HG03354 (cell line): Measurements from ENCODE around the gene NCSTN.

ENCODE experiments used
- ATAC-seq: cut with Tn5 transposase; IDR thresholded peaks from one replicate; pipeline ENCODE4 v1.9.1; 2021; ENCODE audit warnings: mild to moderate bottlenecking; ENCODE audit not compliant: unreplicated experiment, poor library complexity, severe bottlenecking

The NCSTN gene

DNA sequence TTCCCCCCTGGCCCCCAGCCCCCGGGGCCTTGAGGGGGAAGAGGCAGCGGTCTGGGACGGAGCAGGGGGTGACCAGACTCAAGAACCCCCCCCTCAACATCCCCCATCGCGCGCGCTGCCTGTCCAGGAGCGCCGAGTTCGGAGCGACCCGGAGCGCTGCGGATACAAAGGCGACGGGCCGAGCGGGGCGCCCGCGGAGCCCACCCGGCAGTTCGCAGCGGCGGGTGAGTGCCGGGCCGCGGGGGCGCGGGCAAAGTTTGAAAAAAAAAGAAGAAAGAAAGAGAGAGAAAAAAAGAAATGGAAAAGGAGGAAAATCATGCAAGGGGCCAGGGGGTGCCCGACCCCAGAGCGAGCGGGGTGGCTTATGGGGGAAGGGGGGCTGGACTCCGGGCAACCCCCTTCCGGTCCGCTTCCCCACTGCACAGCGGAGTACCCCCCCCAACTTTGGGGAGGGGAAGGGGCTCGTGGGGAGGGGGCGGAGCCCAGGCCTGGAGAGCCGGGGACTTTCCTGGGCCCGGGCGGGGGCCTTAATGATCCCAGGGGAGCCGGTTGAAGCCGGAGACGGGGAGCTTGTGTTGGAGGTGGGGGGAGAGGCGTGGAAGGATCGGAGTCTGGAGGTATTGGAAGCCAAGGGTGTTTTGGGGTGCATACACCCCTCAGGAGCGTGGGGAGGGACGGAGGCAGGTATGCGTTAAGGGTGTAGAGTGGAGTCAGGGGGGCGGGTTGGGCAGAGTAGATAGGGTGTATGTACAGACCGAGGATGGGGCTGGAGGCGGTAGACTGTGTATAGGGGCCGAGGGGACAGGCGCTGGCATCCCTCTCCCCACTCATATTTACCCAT, 57.7 kb downstream of the NCSTN start:
- no peak for ATAC-seq

- ATAC-seq = no peak
These were observed 58.3 kb downstream of the NCSTN start for GRCh38 chr1:160401487-160401805.

DNA sequence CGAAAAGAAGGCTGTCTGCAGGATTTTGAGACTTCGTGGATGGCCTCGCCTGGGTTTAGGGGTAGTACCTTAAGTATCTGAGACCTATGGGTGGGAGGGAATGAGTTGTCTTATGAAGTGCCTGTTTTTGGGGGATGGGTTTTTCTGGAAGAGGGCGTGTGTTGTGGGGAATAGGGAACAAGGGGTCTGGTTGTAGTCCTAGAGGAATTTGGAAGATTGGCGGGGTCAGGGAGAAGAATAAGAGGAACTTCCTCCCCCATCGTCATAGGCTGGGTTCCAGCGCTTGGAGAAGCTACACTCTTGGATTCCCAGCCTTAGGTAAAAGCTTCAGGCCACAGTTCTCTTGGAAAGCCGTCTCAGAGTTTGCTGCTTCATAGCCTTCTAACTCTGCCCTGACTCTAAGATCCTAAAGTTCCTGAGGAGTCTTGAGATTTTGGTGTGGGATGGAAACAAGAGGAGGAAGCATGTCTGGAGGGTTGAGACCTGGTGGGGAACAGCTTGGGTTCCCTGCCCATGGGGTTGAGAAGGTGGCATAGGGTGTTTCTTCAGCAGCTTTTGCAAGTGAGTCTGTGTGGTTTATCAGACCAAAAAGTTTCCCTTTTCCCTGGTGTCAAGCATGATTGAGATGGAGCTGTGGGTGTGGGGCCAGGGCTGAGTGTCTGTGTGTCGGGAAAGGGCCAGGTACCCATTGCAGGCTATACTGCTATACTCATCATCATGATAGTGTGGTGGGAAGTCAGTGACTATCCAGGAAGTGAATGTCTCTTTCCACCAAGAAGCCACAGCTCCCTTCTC, 59.0 kb downstream of the NCSTN start:
- no peak for ATAC-seq

- ATAC-seq = no peak
These were observed 60.1 kb downstream of the NCSTN start for GRCh38 chr1:160403244-160403643.

- no peak for ATAC-seq
These were observed 60.9 kb downstream of the NCSTN start for GRCh38 chr1:160404094-160404493.

- no peak for ATAC-seq
These were observed 62.2 kb downstream of the NCSTN start for GRCh38 chr1:160405331-160405877.

GRCh38 chr1:160406131-160406968, 63.2 kb downstream of the NCSTN start:
- no peak for ATAC-seq

DNA sequence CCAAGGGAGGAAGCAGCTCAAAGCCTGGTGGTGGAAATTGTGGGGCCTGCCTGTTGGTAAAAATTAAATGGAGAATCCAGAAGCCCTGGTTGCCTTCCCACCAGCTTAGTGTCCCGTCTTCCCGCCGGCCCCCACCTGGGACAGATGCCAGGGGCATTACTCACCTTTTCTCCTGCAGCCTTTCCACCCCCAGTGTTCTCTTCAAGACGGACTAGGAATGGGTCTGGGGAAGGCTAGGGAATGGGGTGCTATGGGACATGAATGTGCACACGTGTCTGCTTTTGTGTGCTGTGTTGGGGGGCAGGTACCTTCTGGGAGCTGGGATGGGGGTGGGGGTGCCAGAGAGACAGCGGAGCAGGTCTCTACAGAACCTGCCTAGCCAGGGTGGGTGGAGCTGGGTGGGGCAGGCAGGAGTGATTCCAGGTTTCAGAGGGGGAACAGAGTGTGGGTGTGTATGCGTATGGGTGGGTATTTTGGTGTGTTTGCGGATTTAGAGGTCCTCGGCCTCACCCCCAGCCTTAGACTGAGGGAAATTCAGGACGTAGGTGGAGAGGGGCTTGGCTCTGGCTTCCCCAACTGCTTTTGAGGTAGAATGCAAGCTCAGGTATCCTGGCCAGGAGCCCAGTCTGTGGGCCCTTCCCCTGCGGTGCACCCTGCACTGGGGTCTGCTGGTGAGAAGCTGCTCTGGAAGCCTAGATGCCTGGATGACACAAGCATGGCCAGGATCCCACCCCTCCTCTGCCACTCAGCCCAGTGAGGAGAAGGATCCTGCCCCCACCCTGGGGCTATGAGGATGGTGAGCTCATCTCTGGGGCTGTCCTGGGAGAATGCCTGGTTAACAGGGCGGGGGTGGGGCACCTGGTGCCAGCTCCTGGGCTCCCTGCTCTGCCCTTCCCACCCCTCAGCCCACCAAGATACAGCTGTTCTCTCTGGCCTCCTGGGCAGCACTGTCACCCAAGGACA, 64.9 kb downstream of the NCSTN start:
- ATAC-seq = no peak
